Parathyroid adenoma (tissue), 2 donors: Measurements from ENCODE around the gene MRRF.
"Not testable (repeated sequence)": the region's sequence is repeated elsewhere in the genome, so short reads cannot be mapped to it uniquely, and the experiment has no call there.

Experiments
- H2AFZ ChIP-seq: fragments of 300-600 bp; sonication (generic); one replicate; pipeline ENCODE4 v1.7.0; 2017; ENCODE audit warnings: antibody characterized with exemption, mild to moderate bottlenecking
- H3K27ac ChIP-seq: fragments of 300-600 bp; sonication (generic); one replicate; pipeline ENCODE4 v1.7.0; 2017
- H3K27me3 ChIP-seq: fragments of 300-600 bp; sonication (generic); one replicate; pipeline ENCODE4 v1.7.0; 2017; ENCODE audit warnings: low read length; ENCODE audit not compliant: control insufficient read depth, insufficient read depth
- H3K36me3 ChIP-seq: fragments of 300-600 bp; sonication (generic); one replicate; pipeline ENCODE4 v1.7.0; 2017; ENCODE audit warnings: low read length; ENCODE audit not compliant: control insufficient read depth, insufficient read depth
- H3K4me1 ChIP-seq: fragments of 300-600 bp; sonication (generic); one replicate; pipeline ENCODE4 v1.7.0; 2017; ENCODE audit warnings: control low read depth
- H3K4me2 ChIP-seq: fragments of 300-600 bp; sonication (generic); one replicate; pipeline ENCODE4 v1.7.0; 2017; ENCODE audit warnings: low read length
- H3K4me3 ChIP-seq: fragments of 300-600 bp; sonication (generic); one replicate; pipeline ENCODE4 v1.7.0; 2017; ENCODE audit warnings: low read depth, low read length
- H3K79me2 ChIP-seq: fragments of 300-600 bp; sonication (generic); one replicate; pipeline ENCODE4 v1.7.0; 2017; ENCODE audit warnings: control low read depth
- H3K9ac ChIP-seq: fragments of 300-600 bp; sonication (generic); one replicate; pipeline ENCODE4 v1.7.0; 2017; ENCODE audit warnings: mild to moderate bottlenecking
- H3K9me3 ChIP-seq: fragments of 300-600 bp; sonication (generic); one replicate; pipeline ENCODE4 v1.7.0; 2017; ENCODE audit warnings: low read length; ENCODE audit not compliant: control insufficient read depth
- CTCF ChIP-seq: fragments of 300-600 bp; sonication (generic); IDR thresholded peaks from one replicate; pipeline ENCODE4 v1.7.0; 2017; ENCODE audit warnings: antibody characterized with exemption, mild to moderate bottlenecking
- donor health status: primary hyperparathyroidism.

The MRRF gene

DNA sequence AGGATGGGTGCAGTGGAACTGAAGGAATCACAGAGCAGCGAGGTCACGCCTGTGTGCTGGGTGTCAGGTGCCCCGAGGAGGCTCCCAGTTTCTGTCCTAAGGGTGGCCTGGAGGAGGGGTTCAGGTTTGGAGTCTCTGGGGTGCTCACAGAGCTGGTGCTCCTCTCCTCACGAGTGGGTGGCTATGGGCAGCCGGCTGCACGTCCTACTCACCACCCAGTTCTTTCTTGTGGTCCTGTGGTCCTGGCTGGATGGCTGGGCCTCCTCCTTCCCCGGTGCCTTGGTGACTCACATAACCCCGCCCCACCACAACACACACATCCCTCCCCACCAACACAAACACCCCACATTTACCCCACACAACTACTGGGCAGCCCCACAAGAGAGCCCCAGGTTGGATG, 96.2 kb downstream of the MRRF start:
- Histone ChIP-seq H3K79me2 (no peaks in the 10 kb centered on the region), H3K4me3 (no peak overlapping the region), H3K36me3 (no peaks in the 10 kb centered on the region), H3K27ac (no peak overlapping the region), H3K4me2 (no peak overlapping the region), H3K9me3 (no peaks in the 10 kb centered on the region), H3K27me3 (no peaks in the 10 kb centered on the region), H3K9ac (no peak overlapping the region), H2AFZ (no peak overlapping the region), H3K4me1 (no peaks in the 10 kb centered on the region)
- no peak for TF ChIP-seq CTCF

DNA sequence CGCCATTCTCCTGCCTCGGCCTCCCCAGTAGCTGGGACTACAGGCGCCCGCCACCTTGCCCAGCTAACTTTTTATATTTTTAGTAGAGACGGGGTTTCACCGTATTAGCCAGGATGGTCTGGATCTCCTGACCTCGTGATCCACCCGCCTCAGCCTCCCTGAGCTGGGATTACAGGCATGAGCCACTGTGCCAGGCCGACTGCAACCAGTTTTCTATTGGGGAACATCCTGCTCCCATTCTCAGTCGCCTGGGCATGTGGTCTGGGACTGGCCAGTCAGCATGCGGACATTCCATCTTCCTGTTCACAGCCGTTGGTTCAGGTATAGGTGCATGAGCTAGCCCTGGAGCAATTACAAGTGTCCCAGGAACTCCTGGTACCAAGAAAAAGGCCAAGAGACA, 98.4 kb downstream of the MRRF start:
- not testable (repeated sequence) for H3K27ac ChIP-seq, H3K79me2 ChIP-seq, H3K27me3 ChIP-seq, H3K4me3 ChIP-seq, H3K36me3 ChIP-seq, H3K4me1 ChIP-seq, H3K4me2 ChIP-seq, H3K9me3 ChIP-seq, H3K9ac ChIP-seq, H2AFZ ChIP-seq

- no peak for TF ChIP-seq CTCF
- H3K27ac ChIP-seq: no peak overlapping the region
- no peaks in the 10 kb centered on the region for H3K36me3 ChIP-seq
These were observed 99.6 kb downstream of the MRRF start for GRCh38 chr9:122364117-122364782.

GRCh38 chr9:122364783-122365150, 100.1 kb downstream of the MRRF start:
- Histone ChIP-seq H3K4me2 (no peak overlapping the region), H3K9me3 (no peaks in the 10 kb centered on the region), H3K79me2 (no peaks in the 10 kb centered on the region), H3K36me3 (no peaks in the 10 kb centered on the region), H3K27ac (no peak overlapping the region), H3K4me3 (no peak overlapping the region), H3K4me1 (peaks cover 2% of the 10 kb centered on the region), H3K9ac (no peak overlapping the region), H2AFZ (no peak overlapping the region), H3K27me3 (no peaks in the 10 kb centered on the region)
- no peak for TF ChIP-seq CTCF

More at GRCh38 chr9:122364117-122364782, 99.6 kb downstream of the MRRF start:
- Histone ChIP-seq H3K9ac (no peak overlapping the region), H2AFZ (no peak overlapping the region), H3K79me2 (no peaks in the 10 kb centered on the region), H3K9me3 (no peaks in the 10 kb centered on the region), H3K27me3 (no peaks in the 10 kb centered on the region), H3K4me1 (peaks cover 2% of the 10 kb centered on the region), H3K4me2 (no peak overlapping the region), H3K4me3 (no peak overlapping the region)

GRCh38 chr9:122366074-122366660, 101.5 kb downstream of the MRRF start:
- no peaks in the 10 kb centered on the region for H3K79me2 ChIP-seq
- H3K9me3 ChIP-seq: no peaks in the 10 kb centered on the region
- no peak overlapping the region for H3K27ac ChIP-seq
- H3K4me3 ChIP-seq: no peak overlapping the region
- no peak overlapping the region for H3K4me2 ChIP-seq
- H3K36me3 ChIP-seq: no peaks in the 10 kb centered on the region
- no peaks in the 10 kb centered on the region for H3K27me3 ChIP-seq
- no peak overlapping the region for H2AFZ ChIP-seq
- no peak overlapping the region for H3K9ac ChIP-seq
- H3K4me1 ChIP-seq: peaks cover 2% of the 10 kb centered on the region
- TF ChIP-seq CTCF: no peak
